Astrocyte (in vitro differentiated cells and primary cell): Measurements from ENCODE around the gene CTSW.

Experiments used
- EZH2 ChIP-seq: IDR thresholded peaks from 2 replicates; pipeline ENCODE4 v1.6.1; 2012; ENCODE audit warnings: mild to moderate bottlenecking, low read length, inconsistent platforms; ENCODE audit not compliant: insufficient read depth
- TF ChIP-seq, protein P1 (sequence below): IDR thresholded peaks from 2 replicates; pipeline ENCODE4 v1.5.1; 2011; ENCODE audit warnings: low read depth, mild to moderate bottlenecking, inconsistent platforms, low read length, moderate library complexity; ENCODE audit not compliant: insufficient read depth

DNA sequence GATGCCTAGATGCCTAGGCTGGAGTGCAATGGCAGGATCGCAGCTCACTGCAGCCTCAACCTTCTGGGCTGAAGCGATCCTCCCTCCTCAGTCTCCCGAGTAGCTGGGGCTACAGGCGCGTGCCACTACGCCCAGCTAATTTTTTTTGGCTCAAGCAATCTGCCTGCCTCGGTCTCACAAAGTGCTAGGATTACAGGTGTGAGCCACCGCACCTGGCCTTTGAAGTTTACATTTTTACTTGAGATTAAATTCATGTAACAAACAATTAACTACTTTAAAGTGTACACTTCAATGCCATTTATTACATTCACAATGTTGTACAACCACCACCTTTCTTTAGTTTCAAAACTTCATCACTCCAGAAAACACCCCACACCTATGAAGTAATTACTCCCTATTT is 24.1 kb downstream of the CTSW start:
- TF ChIP-seq, protein P1, sequence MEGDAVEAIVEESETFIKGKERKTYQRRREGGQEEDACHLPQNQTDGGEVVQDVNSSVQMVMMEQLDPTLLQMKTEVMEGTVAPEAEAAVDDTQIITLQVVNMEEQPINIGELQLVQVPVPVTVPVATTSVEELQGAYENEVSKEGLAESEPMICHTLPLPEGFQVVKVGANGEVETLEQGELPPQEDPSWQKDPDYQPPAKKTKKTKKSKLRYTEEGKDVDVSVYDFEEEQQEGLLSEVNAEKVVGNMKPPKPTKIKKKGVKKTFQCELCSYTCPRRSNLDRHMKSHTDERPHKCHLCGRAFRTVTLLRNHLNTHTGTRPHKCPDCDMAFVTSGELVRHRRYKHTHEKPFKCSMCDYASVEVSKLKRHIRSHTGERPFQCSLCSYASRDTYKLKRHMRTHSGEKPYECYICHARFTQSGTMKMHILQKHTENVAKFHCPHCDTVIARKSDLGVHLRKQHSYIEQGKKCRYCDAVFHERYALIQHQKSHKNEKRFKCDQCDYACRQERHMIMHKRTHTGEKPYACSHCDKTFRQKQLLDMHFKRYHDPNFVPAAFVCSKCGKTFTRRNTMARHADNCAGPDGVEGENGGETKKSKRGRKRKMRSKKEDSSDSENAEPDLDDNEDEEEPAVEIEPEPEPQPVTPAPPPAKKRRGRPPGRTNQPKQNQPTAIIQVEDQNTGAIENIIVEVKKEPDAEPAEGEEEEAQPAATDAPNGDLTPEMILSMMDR: no peak
- TF ChIP-seq EZH2: no peak
